NT2/D1 (cell line): ENCODE measurements around the gene NKAIN2.

Source experiments
- DNase-seq: peaks from one replicate; pipeline ENCODE4 v3.0.0-alpha.2; 2011; ENCODE audit warnings: low read depth, low spot score
- H3K27me3 ChIP-seq: 2 replicates; pipeline ENCODE4 v1.6.0; 2011; ENCODE audit warnings: mild to moderate bottlenecking; ENCODE audit not compliant: insufficient read length, insufficient read depth
- H3K36me3 ChIP-seq: 2 replicates; pipeline ENCODE4 v1.6.1; 2011; ENCODE audit warnings: mild to moderate bottlenecking, low read length, mixed read lengths; ENCODE audit not compliant: insufficient read depth, insufficient read length
- H3K4me1 ChIP-seq: 2 replicates; pipeline ENCODE4 v1.5.1; 2011; ENCODE audit not compliant: insufficient read depth, insufficient read length
- H3K4me3 ChIP-seq: 2 replicates; pipeline ENCODE4 v1.5.1; 2011; ENCODE audit warnings: low read depth; ENCODE audit not compliant: insufficient read length
- H3K9ac ChIP-seq: 2 replicates; pipeline ENCODE4 v1.6.0; 2011; ENCODE audit warnings: low read depth; ENCODE audit not compliant: insufficient read length
- H3K9me3 ChIP-seq: 2 replicates; pipeline ENCODE4 v1.5.1; 2011; ENCODE audit warnings: mild to moderate bottlenecking, low read length; ENCODE audit not compliant: insufficient read depth
- SUZ12 ChIP-seq: IDR thresholded peaks from 2 replicates; pipeline ENCODE4 v1.6.1; 2011; ENCODE audit not compliant: insufficient read length, insufficient read depth; ENCODE audit errors: extremely low read depth
- YY1 ChIP-seq: IDR thresholded peaks from 2 replicates; pipeline ENCODE4 v1.6.1; 2011; ENCODE audit not compliant: insufficient read length, insufficient read depth
- ZNF274 ChIP-seq: IDR thresholded peaks from 2 replicates; pipeline ENCODE4 v1.6.1; 2011; ENCODE audit warnings: mild to moderate bottlenecking, low read depth, low read length

NKAIN2 gene

GRCh38 chr6:123940551-123940950, 136.9 kb downstream of the NKAIN2 start:
- Histone ChIP-seq H3K27me3 (no peaks in the 10 kb centered on the region), H3K4me1 (no peaks in the 10 kb centered on the region), H3K4me3 (no peak overlapping the region), H3K9me3 (no peaks in the 10 kb centered on the region), H3K9ac (no peak overlapping the region), H3K36me3 (no peaks in the 10 kb centered on the region)
- TF ChIP-seq ZNF274 (no peak), SUZ12 (no peak), YY1 (no peak)
- no peak for DNase-seq

- Histone ChIP-seq H3K27me3 (no peaks in the 10 kb centered on the region), H3K9me3 (no peaks in the 10 kb centered on the region), H3K9ac (no peak overlapping the region), H3K36me3 (no peaks in the 10 kb centered on the region), H3K4me1 (no peaks in the 10 kb centered on the region), H3K4me3 (no peak overlapping the region)
- TF ChIP-seq YY1 = no peak
- TF ChIP-seq SUZ12 = no peak
- no peak for TF ChIP-seq ZNF274
- DNase-seq = no peak
Observed at GRCh38 chr6:123941855-123942254, 138.2 kb downstream of the NKAIN2 start.

GRCh38 chr6:123945386-123945785, 141.7 kb downstream of the NKAIN2 start:
- Histone ChIP-seq H3K4me1 (no peaks in the 10 kb centered on the region), H3K27me3 (no peaks in the 10 kb centered on the region), H3K4me3 (no peak overlapping the region), H3K9ac (no peak overlapping the region), H3K9me3 (no peaks in the 10 kb centered on the region), H3K36me3 (no peaks in the 10 kb centered on the region)
- TF ChIP-seq ZNF274 = no peak
- TF ChIP-seq YY1 = no peak
- DNase-seq = no peak

GRCh38 chr6:123953920-123954319, 150.3 kb downstream of the NKAIN2 start:
- Histone ChIP-seq H3K27me3 (no peaks in the 10 kb centered on the region), H3K9me3 (no peaks in the 10 kb centered on the region), H3K9ac (no peak overlapping the region), H3K4me1 (no peaks in the 10 kb centered on the region), H3K36me3 (no peaks in the 10 kb centered on the region), H3K4me3 (no peak overlapping the region)
- no peak for TF ChIP-seq YY1
- TF ChIP-seq ZNF274 = no peak
- TF ChIP-seq SUZ12 = no peak
- no peak for DNase-seq

- Histone ChIP-seq H3K27me3 (no peaks in the 10 kb centered on the region), H3K9ac (no peak overlapping the region), H3K36me3 (no peaks in the 10 kb centered on the region), H3K4me3 (no peak overlapping the region), H3K4me1 (no peaks in the 10 kb centered on the region), H3K9me3 (no peaks in the 10 kb centered on the region)
- no peak for TF ChIP-seq YY1
- TF ChIP-seq SUZ12 = no peak
- no peak for TF ChIP-seq ZNF274
- no peak for DNase-seq
Observed at GRCh38 chr6:123956492-123957139, 153.0 kb downstream of the NKAIN2 start.

- H3K36me3 ChIP-seq = no peaks in the 10 kb centered on the region
- no peaks in the 10 kb centered on the region for H3K4me1 ChIP-seq
- TF ChIP-seq SUZ12 (no peak), YY1 (no peak), ZNF274 (no peak)
- no peak overlapping the region for H3K4me3 ChIP-seq
- H3K9me3 ChIP-seq = no peaks in the 10 kb centered on the region
- no peak overlapping the region for H3K9ac ChIP-seq
- no peak for DNase-seq
- H3K27me3 ChIP-seq = no peaks in the 10 kb centered on the region
Observed at GRCh38 chr6:123962508-123962907, 158.8 kb downstream of the NKAIN2 start.

- H3K27me3 ChIP-seq = no peaks in the 10 kb centered on the region
- no peak overlapping the region for H3K9ac ChIP-seq
- no peaks in the 10 kb centered on the region for H3K36me3 ChIP-seq
- no peak overlapping the region for H3K4me3 ChIP-seq
- no peaks in the 10 kb centered on the region for H3K9me3 ChIP-seq
- TF ChIP-seq YY1 (no peak), ZNF274 (no peak), SUZ12 (no peak)
- peak; percentile 49 for DNase-seq
- H3K4me1 ChIP-seq = no peaks in the 10 kb centered on the region
Observed at GRCh38 chr6:123965894-123966293, 162.2 kb downstream of the NKAIN2 start.

- no peak overlapping the region for H3K9ac ChIP-seq
- no peaks in the 10 kb centered on the region for H3K36me3 ChIP-seq
- H3K4me3 ChIP-seq = no peak overlapping the region
- no peak for DNase-seq
- no peaks in the 10 kb centered on the region for H3K27me3 ChIP-seq
- H3K4me1 ChIP-seq = no peaks in the 10 kb centered on the region
- H3K9me3 ChIP-seq = no peaks in the 10 kb centered on the region
- TF ChIP-seq SUZ12 = no peak
- TF ChIP-seq ZNF274 = no peak
- TF ChIP-seq YY1 = no peak
Observed at GRCh38 chr6:123966618-123967017, 163.0 kb downstream of the NKAIN2 start.
